NT2/D1 (cell line): ENCODE data around the gene C11orf68.

Experiments
- SUZ12 ChIP-seq: IDR thresholded peaks from 2 replicates; pipeline ENCODE4 v1.6.1; 2011; ENCODE audit not compliant: insufficient read length, insufficient read depth; ENCODE audit errors: extremely low read depth
- YY1 ChIP-seq: IDR thresholded peaks from 2 replicates; pipeline ENCODE4 v1.6.1; 2011; ENCODE audit not compliant: insufficient read length, insufficient read depth
- ZNF274 ChIP-seq: IDR thresholded peaks from 2 replicates; pipeline ENCODE4 v1.6.1; 2011; ENCODE audit warnings: mild to moderate bottlenecking, low read depth, low read length

GRCh38 chr11:65919573-65920371 is 910 bp upstream of the C11orf68 start:
- TF ChIP-seq SUZ12 (no peak), YY1 (no peak), ZNF274 (no peak)
